GM12864 (cell line): ENCODE data around the gene GALNT12.

Source experiments
- DNase-seq: peaks from one replicate; pipeline ENCODE4 v3.0.0-alpha.2; 2011; ENCODE audit warnings: low read depth
- H3K4me3 ChIP-seq: 2 replicates; pipeline ENCODE4 v1.5.1; 2011; ENCODE audit warnings: mild to moderate bottlenecking, low read depth, low read length, control low read depth
- CTCF ChIP-seq: IDR thresholded peaks from 2 replicates; pipeline ENCODE4 v1.5.1; 2011; ENCODE audit warnings: low read depth, mild to moderate bottlenecking, moderate library complexity, low read length, control low read depth, inconsistent platforms; ENCODE audit errors: missing control alignments

GALNT12 gene

GRCh38 chr9:98875536-98875935 is 68.1 kb downstream of the GALNT12 start:
- no peak overlapping the region for H3K4me3 ChIP-seq
- no peak for DNase-seq
- no peak for TF ChIP-seq CTCF

GRCh38 chr9:98877311-98877710 is 69.8 kb downstream of the GALNT12 start:
- TF ChIP-seq CTCF = no peak
- DNase-seq = no peak
- no peak overlapping the region for H3K4me3 ChIP-seq

GRCh38 chr9:98879094-98879962 is 71.9 kb downstream of the GALNT12 start:
- no peak for DNase-seq
- no peak overlapping the region for H3K4me3 ChIP-seq
- no peak for TF ChIP-seq CTCF

GRCh38 chr9:98879963-98880310 is 72.5 kb downstream of the GALNT12 start:
- no peak for DNase-seq
- TF ChIP-seq CTCF = no peak

GRCh38 chr9:98880311-98881015 is 73.0 kb downstream of the GALNT12 start:
- no peak overlapping the region for H3K4me3 ChIP-seq
- no peak for TF ChIP-seq CTCF
- DNase-seq = no peak

More at GRCh38 chr9:98879963-98880310, 72.5 kb downstream of the GALNT12 start:
- no peak overlapping the region for H3K4me3 ChIP-seq

- H3K4me3 ChIP-seq = no peak overlapping the region
- TF ChIP-seq CTCF = no peak
- DNase-seq = no peak
These were observed 73.9 kb downstream of the GALNT12 start for GRCh38 chr9:98881356-98881755.
